A549 (cell line): ENCODE data around the gene KIAA1671. TPM values are rescaled to one million over a fixed set of nuclear protein-coding genes. Genes with fewer than 3 reads are reported as not detected.

Experiments used
- ATAC-seq, 2 experiments: fragments of 200-7000 bp in 1 of 2; fragments of >200 bp in 1 of 2; cut with Nextera tagmentation in 1 of 2; cut with Tn5 transposase in 1 of 2; 3 replicates each; pipeline versions ENCODE4 v1.8.0 to v1.9.1; 2018 to 2020; ENCODE audit warnings: mild to moderate bottlenecking in 1 of 2, moderate library complexity in 1 of 2
- CTCF ChIA-PET: fragments of 300-600 bp; sonication (Branson Sonifier 250); formaldehyde crosslinking; extraction: SDS; loops from one replicate; lab custom pipeline; 2021; ENCODE audit warnings: antibody characterized with exemption, inconsistent platforms; lab: Yijun Ruan, JAX
- POLR2A ChIA-PET: fragments of 350-600 bp; formaldehyde crosslinking; extraction: SDS; loops from one replicate; lab custom pipeline; 2021; ENCODE audit warnings: antibody characterized with exemption, inconsistent platforms; lab: Yijun Ruan, JAX
- DNase-seq, 2 experiments: peaks; one replicate each; pipeline versions ENCODE4 v3.0.0 to v3.0.0-alpha.2; 2011 to 2016; ENCODE audit warnings: low read depth in 1 of 2, low spot score in 1 of 2
- FAIRE-seq: peaks from 2 replicates; lab custom pipeline; 2011; peaks lifted over from hg19 to GRCh38; lab: Jason Lieb, UNC
- H3K27ac ChIP-seq, 2 experiments: fragments of >200 bp; sonication (Bioruptor Twin); formaldehyde crosslinking; 3 replicates each; pipeline ENCODE4 v1.5.1; 2016 to 2017
- H3K4me1 ChIP-seq: fragments of >200 bp; sonication (Bioruptor Twin); formaldehyde crosslinking; 3 replicates; pipeline ENCODE4 v1.6.1; 2016
- H3K4me2 ChIP-seq: fragments of >200 bp; sonication (Bioruptor Twin); formaldehyde crosslinking; 3 replicates; pipeline ENCODE4 v1.6.1; 2016
- H3K4me3 ChIP-seq: fragments of >200 bp; sonication (Bioruptor Twin); formaldehyde crosslinking; 3 replicates; pipeline ENCODE4 v1.5.1; 2016
- H3K9me3 ChIP-seq: fragments of >200 bp; sonication (Bioruptor Twin); formaldehyde crosslinking; 3 replicates; pipeline ENCODE4 v1.6.1; 2016
- CBX2 ChIP-seq: fragments of 200-600 bp; sonication (generic); IDR thresholded peaks from 2 replicates; pipeline ENCODE4 v1.6.1; 2016; ENCODE audit warnings: low read depth, mild to moderate bottlenecking, borderline replicate concordance
- CBX8 ChIP-seq: fragments of 200-600 bp; sonication (generic); IDR thresholded peaks from 2 replicates; pipeline ENCODE4 v1.6.1; 2016
- EHF ChIP-seq: fragments of 250-450 bp; sonication (Bioruptor Pico); IDR thresholded peaks from 2 replicates; pipeline ENCODE4 v1.5.0; 2020; ENCODE audit warnings: mild to moderate bottlenecking
- FOXS1 ChIP-seq: fragments of 250-450 bp; sonication (Bioruptor Pico); IDR thresholded peaks from 2 replicates; pipeline ENCODE4 v1.5.0; 2020; ENCODE audit warnings: mild to moderate bottlenecking, moderate library complexity
- GATA3 ChIP-seq: IDR thresholded peaks from 2 replicates; pipeline ENCODE4 v1.6.1; 2012; ENCODE audit warnings: borderline replicate concordance
- HDAC2 ChIP-seq: fragments of 200-600 bp; sonication (generic); IDR thresholded peaks from 2 replicates; pipeline ENCODE4 v1.6.1; 2016
- HOXB13 ChIP-seq: fragments of 250-450 bp; sonication (Bioruptor Pico); IDR thresholded peaks from 2 replicates; pipeline ENCODE4 v1.5.0; 2020; ENCODE audit warnings: low read depth, mild to moderate bottlenecking, moderate library complexity
- KDM5A ChIP-seq: fragments of 200-600 bp; sonication (generic); IDR thresholded peaks from 2 replicates; pipeline ENCODE4 v1.6.1; 2016; ENCODE audit warnings: antibody characterized with exemption, mild to moderate bottlenecking
- NFE2L2 ChIP-seq: fragments of 150-350 bp; conservative IDR thresholded peaks from 2 replicates; pipeline ENCODE4 v1.6.1; 2014; ENCODE audit warnings: low read length
- NPAS2 ChIP-seq: fragments of 250-450 bp; sonication (Bioruptor Pico); IDR thresholded peaks from 2 replicates; pipeline ENCODE4 v1.8.0; 2022; ENCODE audit warnings: mild to moderate bottlenecking, moderate library complexity, borderline replicate concordance
- POLR2A ChIP-seq: IDR thresholded peaks from 2 replicates; pipeline ENCODE4 v1.6.1; 2012; ENCODE audit warnings: mild to moderate bottlenecking, low read length
- RAD21 ChIP-seq, 2 experiments: fragments of >200 bp in 1 of 2; sonication (Bioruptor Twin) in 1 of 2; formaldehyde crosslinking in 1 of 2; IDR thresholded peaks in 1 of 2; conservative IDR thresholded peaks in 1 of 2; 2 replicates in 1 of 2; 3 replicates in 1 of 2; pipeline ENCODE4 v1.6.1; 2012 to 2018; ENCODE audit warnings: inconsistent platforms in 1 of 2
- SMC3 ChIP-seq: fragments of >200 bp; sonication (Bioruptor Twin); formaldehyde crosslinking; IDR thresholded peaks from 3 replicates; pipeline ENCODE4 v1.6.1; 2018; ENCODE audit warnings: inconsistent platforms
- SREBF2 ChIP-seq: fragments of 450-650 bp; IDR thresholded peaks from 2 replicates; pipeline ENCODE4 v1.6.1; 2014; ENCODE audit warnings: mild to moderate bottlenecking, moderate library complexity
- ZC3H11A ChIP-seq: fragments of 450-650 bp; IDR thresholded peaks from 2 replicates; pipeline ENCODE4 v1.6.1; 2014; ENCODE audit warnings: antibody characterized with exemption, mild to moderate bottlenecking
- WGBS: methylation state at CpG from one replicate; pipeline ENCODE4 v1.1.6; 2017; ENCODE audit errors: missing lambda C conversion rate; 5-methylcytosine and 5-hydroxymethylcytosine counted together
- polyA minus RNA-seq: library from RNA; depleted of rRNA, polyadenylated mRNA; stranded (reverse); fragments of >200 nt; gene quantifications from 2 replicates; pipeline ENCODE4 v1.2.3, GENCODE V29; 2011; rRNA and poly(A)+ RNA removed
- polyA plus RNA-seq, 4 experiments: library from polyadenylated mRNA; depleted of rRNA in 3 of 4; stranded (reverse); fragments of >200 nt; fragmentation: RNase III in 1 of 4; extraction: RNeasy Plus Mini Kit Qiagen cat#74134 plus additional on column Dnase treatment in 1 of 4; gene quantifications; 2 replicates in 3 of 4; 3 replicates in 1 of 4; pipeline ENCODE4 v1.2.3, GENCODE V29; 2011 to 2017
- TF ChIP-seq, protein P1 (sequence below): fragments of 450-650 bp; IDR thresholded peaks from 2 replicates; pipeline ENCODE4 v1.6.1; 2014; ENCODE audit warnings: antibody characterized with exemption
- TF ChIP-seq, protein P2 (sequence below): fragments of 250-450 bp; sonication (Bioruptor Pico); IDR thresholded peaks from 2 replicates; pipeline ENCODE4 v1.5.0; 2021; ENCODE audit warnings: mild to moderate bottlenecking, moderate library complexity, borderline replicate concordance
- TF ChIP-seq, protein P3 (sequence below): fragments of >200 bp; sonication (Bioruptor Twin); formaldehyde crosslinking; IDR thresholded peaks from 3 replicates; pipeline ENCODE4 v1.6.1; 2016
- TF ChIP-seq, protein P4 (sequence below): fragments of >200 bp; sonication (Bioruptor Twin); formaldehyde crosslinking; IDR thresholded peaks from 3 replicates; pipeline ENCODE4 v1.5.1; 2016
- TF ChIP-seq, protein P5 (sequence below): IDR thresholded peaks from 2 replicates; pipeline ENCODE4 v1.6.1; 2012

Gene KIAA1671
- 7.9 and 8.8 TPM in 2 replicates for polyA plus RNA-seq (2011; rRNA removed)
- polyA plus RNA-seq (2012; cell fraction: cytosol; rRNA removed): 2.3 and 2.7 TPM in 2 replicates
- 4.4 and 6.0 TPM in 2 replicates for polyA plus RNA-seq (2012; cell fraction: nucleus; rRNA removed)
- polyA plus RNA-seq (2017; fragmentation: RNase III; extraction: RNeasy Plus Mini Kit Qiagen cat#74134 plus additional on column Dnase treatment): 5.0 to 5.6 TPM (median 5.3 TPM) in 3 replicates
- polyA minus RNA-seq: 14.6 and 15.6 TPM in 2 replicates

DNA sequence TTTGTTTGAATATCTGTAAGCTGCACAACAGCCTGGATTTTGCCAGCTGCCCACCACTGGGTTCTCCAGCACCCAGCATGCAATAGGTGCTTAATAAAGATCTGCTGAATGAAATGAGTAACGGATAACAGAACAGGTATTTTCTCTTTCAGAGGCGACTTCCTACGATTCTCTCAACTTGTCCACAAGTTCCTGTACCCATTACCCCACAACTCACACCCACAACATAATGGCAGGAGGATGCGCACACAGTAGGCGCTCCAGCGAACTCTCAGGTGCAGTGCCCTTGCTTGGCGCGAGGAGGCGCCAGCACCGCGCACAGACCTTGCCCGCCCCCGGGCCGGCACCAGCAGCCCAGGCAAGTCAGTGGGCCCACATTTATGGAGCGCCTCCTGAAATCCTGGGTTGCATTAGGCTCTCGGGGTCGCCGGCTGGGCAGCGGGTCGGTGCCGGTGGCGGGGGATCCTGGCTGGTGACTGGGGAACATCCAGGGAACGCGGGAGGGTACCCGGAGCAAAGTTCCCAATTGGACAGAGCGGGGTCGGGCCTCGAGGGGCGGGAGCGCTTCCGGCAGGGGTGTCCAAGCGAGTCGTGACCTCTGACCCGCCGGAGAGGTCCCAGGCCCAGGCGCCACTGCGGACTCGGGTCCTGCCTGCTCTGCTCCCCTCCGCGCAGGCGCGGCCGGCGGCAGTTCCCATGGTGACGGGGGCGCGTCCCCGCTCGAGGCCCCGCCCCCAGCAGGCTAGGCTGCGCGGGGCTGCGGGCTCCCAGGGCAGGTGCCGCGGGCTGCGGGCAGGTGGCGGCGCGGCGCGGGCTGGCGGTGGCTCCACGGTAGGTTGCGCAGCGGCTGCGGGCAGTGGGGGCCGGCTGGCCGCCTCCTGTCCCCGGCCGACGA, at the start of gene KIAA1671:
TSS of gene KIAA1671 (plus strand) at position 775 of the 895 bp plus-strand sequence. CDS start 75,284 bp downstream, outside the sequence.
- peak within 1 kb of the TSS; percentile 89 to 93 for H3K27ac ChIP-seq

DNA sequence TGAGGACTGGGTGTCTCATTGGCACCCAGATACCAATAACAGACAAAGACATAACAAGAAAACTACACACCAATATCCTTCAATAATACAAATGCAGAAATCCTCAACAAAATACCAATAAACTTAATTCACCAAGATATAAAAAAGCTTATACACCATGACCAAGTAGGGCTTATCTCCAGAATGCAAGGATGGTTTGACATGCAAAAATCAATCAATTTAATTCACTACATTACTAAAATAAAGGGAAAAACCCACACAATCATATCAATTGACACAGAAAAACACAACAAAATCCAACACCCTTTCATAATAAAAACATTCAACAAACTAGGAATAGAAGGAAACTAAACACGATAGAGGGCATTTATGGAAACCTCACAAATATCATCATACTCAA, 46.6 kb upstream of the KIAA1671 start:
- Histone ChIP-seq H3K4me1 (no peaks in the 10 kb centered on the region), H3K4me2 (no peak overlapping the region), H3K4me3 (no peak overlapping the region), H3K27ac (no peak overlapping the region), H3K9me3 (peaks cover 8% of the 10 kb centered on the region; the same call in 2 of the 3 replicates)
- CTCF ChIA-PET: no interaction called here
- no peak for TF ChIP-seq CBX8
- TF ChIP-seq, protein P1, sequence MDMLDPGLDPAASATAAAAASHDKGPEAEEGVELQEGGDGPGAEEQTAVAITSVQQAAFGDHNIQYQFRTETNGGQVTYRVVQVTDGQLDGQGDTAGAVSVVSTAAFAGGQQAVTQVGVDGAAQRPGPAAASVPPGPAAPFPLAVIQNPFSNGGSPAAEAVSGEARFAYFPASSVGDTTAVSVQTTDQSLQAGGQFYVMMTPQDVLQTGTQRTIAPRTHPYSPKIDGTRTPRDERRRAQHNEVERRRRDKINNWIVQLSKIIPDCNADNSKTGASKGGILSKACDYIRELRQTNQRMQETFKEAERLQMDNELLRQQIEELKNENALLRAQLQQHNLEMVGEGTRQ: no peak
- TF ChIP-seq NPAS2: no peak
- no peak for TF ChIP-seq CBX2
- no peak for TF ChIP-seq GATA3
- TF ChIP-seq, protein P2, sequence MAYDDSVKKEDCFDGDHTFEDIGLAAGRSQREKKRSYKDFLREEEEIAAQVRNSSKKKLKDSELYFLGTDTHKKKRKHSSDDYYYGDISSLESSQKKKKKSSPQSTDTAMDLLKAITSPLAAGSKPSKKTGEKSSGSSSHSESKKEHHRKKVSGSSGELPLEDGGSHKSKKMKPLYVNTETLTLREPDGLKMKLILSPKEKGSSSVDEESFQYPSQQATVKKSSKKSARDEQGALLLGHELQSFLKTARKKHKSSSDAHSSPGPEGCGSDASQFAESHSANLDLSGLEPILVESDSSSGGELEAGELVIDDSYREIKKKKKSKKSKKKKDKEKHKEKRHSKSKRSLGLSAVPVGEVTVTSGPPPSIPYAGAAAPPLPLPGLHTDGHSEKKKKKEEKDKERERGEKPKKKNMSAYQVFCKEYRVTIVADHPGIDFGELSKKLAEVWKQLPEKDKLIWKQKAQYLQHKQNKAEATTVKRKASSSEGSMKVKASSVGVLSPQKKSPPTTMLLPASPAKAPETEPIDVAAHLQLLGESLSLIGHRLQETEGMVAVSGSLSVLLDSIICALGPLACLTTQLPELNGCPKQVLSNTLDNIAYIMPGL (CRISPR knock-in tag): no peak
- no peak for TF ChIP-seq SREBF2
- TF ChIP-seq SMC3: no peak
- TF ChIP-seq NFE2L2: no peak
- no peak for TF ChIP-seq KDM5A
- TF ChIP-seq HOXB13 (CRISPR knock-in tag): no peak
- TF ChIP-seq HDAC2: no peak
- ATAC-seq: no peak
- POLR2A ChIA-PET: no interaction called here
- WGBS: 100% methylated on average over 1 of the region's 1 CpG
- DNase-seq: no peak
- FAIRE-seq: no peak

More for the DNA sequence above, at the start of gene KIAA1671:
- peak; percentile 88 to 89 for ATAC-seq
- Histone ChIP-seq H3K4me2 (peak within 1 kb of the TSS; percentile 85), H3K4me1 (peaks cover 11% of the 10 kb centered on the region), H3K9me3 (no peaks in the 10 kb centered on the region), H3K4me3 (peak within 1 kb of the TSS; percentile 67)
- no peak for FAIRE-seq
- peak; percentile 71 to 84 for DNase-seq
- CTCF ChIA-PET: interaction anchor here (0.6 to 12.1 kb wide), 24 partner anchors 8 to 183 kb away, joined by 3 to 112 read pairs (median 5); no protein-coding TSS in a partner anchor
- 19% methylated on average over 5 of the region's 71 CpGs for WGBS
- POLR2A ChIA-PET: no interaction called here
- TF ChIP-seq ZC3H11A: no peak
- TF ChIP-seq, protein P3, sequence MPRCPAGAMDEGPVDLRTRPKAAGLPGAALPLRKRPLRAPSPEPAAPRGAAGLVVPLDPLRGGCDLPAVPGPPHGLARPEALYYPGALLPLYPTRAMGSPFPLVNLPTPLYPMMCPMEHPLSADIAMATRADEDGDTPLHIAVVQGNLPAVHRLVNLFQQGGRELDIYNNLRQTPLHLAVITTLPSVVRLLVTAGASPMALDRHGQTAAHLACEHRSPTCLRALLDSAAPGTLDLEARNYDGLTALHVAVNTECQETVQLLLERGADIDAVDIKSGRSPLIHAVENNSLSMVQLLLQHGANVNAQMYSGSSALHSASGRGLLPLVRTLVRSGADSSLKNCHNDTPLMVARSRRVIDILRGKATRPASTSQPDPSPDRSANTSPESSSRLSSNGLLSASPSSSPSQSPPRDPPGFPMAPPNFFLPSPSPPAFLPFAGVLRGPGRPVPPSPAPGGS: 0 out of 3 replicates have a peak, but pooled peaks have one; percentile 45
- TF ChIP-seq, protein P4, sequence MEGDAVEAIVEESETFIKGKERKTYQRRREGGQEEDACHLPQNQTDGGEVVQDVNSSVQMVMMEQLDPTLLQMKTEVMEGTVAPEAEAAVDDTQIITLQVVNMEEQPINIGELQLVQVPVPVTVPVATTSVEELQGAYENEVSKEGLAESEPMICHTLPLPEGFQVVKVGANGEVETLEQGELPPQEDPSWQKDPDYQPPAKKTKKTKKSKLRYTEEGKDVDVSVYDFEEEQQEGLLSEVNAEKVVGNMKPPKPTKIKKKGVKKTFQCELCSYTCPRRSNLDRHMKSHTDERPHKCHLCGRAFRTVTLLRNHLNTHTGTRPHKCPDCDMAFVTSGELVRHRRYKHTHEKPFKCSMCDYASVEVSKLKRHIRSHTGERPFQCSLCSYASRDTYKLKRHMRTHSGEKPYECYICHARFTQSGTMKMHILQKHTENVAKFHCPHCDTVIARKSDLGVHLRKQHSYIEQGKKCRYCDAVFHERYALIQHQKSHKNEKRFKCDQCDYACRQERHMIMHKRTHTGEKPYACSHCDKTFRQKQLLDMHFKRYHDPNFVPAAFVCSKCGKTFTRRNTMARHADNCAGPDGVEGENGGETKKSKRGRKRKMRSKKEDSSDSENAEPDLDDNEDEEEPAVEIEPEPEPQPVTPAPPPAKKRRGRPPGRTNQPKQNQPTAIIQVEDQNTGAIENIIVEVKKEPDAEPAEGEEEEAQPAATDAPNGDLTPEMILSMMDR: peak; percentile 86
- peak; percentile 86 to 97 for TF ChIP-seq RAD21 (conservative IDR thresholded peaks at IDR 0.05 in 1 of 2, IDR thresholded peaks at IDR 0.05 in 1 of 2)
- TF ChIP-seq, protein P5, sequence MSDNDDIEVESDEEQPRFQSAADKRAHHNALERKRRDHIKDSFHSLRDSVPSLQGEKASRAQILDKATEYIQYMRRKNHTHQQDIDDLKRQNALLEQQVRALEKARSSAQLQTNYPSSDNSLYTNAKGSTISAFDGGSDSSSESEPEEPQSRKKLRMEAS: no peak; the same call in none of the 2 replicates
- TF ChIP-seq EHF (CRISPR knock-in tag): no peak
- TF ChIP-seq FOXS1 (CRISPR knock-in tag): no peak
- peak; percentile 79 for TF ChIP-seq POLR2A
- TF ChIP-seq SMC3: peak; percentile 95
